ENCODE measurements around the gene SLC16A12.

The SLC16A12 gene

DNA sequence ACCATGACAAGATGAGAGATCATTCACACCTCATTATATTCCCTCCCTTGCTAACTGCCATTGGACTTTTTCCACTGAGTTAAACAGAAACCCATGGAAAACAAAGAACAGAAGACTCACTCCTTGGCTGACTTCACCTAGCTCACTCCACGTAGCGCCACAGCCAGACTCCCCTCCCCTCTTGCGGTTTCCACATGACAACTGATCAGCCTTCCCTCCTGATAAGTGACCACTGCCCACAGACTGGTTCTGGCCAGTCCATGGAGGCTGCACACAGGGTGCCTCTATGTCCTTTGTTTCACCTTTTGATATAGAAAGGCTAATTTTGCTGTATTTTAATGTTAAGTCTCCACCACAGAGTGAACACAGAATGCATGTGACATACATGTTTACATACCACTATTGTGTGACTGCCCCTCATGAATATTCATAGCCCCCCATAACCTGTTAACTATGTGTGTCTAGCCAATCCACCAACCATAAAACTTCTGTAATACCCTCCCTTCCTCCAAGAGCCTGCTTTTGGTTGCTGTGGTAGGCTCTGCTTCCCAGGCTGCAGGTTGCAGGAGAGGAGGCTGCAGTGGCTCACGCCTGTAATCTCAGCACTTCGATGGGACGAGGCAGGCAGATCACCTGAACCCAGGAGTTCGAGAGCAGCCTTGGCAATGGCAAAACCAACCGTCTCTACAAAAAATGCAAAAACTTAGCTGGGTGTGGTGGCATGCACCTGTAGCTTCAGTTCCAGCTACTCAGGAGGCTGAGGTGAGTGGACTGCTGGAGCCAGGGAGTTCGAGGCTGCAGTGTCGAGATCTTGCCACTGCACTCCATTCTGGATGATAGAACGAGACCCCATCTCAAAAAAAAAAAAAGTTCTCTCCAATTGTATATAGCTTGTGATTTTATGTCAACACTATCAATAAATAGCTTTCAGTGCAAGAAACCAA is 131.0 kb downstream of the SLC16A12 start:
- no peak for DNase-seq
- Histone ChIP-seq H3K9me3 (ENCODE audit: severe bottlenecking) (no peaks in the 10 kb centered on the region), H3K27ac (no peak overlapping the region), H3K4me3 (ENCODE audit: low read depth, low read length) (no peak overlapping the region), H3K27me3 (ENCODE audit: insufficient read depth, low read depth, severe bottlenecking) (no peaks in the 10 kb centered on the region), H3K36me3 (no peaks in the 10 kb centered on the region)
- TF ChIP-seq, protein P1, sequence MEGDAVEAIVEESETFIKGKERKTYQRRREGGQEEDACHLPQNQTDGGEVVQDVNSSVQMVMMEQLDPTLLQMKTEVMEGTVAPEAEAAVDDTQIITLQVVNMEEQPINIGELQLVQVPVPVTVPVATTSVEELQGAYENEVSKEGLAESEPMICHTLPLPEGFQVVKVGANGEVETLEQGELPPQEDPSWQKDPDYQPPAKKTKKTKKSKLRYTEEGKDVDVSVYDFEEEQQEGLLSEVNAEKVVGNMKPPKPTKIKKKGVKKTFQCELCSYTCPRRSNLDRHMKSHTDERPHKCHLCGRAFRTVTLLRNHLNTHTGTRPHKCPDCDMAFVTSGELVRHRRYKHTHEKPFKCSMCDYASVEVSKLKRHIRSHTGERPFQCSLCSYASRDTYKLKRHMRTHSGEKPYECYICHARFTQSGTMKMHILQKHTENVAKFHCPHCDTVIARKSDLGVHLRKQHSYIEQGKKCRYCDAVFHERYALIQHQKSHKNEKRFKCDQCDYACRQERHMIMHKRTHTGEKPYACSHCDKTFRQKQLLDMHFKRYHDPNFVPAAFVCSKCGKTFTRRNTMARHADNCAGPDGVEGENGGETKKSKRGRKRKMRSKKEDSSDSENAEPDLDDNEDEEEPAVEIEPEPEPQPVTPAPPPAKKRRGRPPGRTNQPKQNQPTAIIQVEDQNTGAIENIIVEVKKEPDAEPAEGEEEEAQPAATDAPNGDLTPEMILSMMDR (IDR thresholded peaks at IDR 0.05; ENCODE audit: low read depth, low read length), result no peak

DNA sequence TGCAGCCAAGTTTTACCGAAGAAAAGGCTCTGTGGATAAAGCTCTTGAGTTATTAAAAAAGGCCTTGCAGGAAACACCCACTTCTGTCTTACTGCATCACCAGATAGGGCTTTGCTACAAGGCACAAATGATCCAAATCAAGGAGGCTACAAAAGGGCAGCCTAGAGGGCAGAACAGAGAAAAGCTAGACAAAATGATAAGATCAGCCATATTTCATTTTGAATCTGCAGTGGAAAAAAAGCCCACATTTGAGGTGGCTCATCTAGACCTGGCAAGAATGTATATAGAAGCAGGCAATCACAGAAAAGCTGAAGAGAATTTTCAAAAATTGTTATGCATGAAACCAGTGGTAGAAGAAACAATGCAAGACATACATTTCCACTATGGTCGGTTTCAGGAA is 132.4 kb downstream of the SLC16A12 start:
- H3K9me3 ChIP-seq (ENCODE audit: severe bottlenecking), result no peaks in the 10 kb centered on the region
- H3K27ac ChIP-seq, result no peak overlapping the region
- no peak for DNase-seq
- no peaks in the 10 kb centered on the region for H3K27me3 ChIP-seq (ENCODE audit: insufficient read depth, low read depth, severe bottlenecking)
- TF ChIP-seq, protein P1 (IDR thresholded peaks at IDR 0.05; ENCODE audit: low read depth, low read length), result no peak
- no peaks in the 10 kb centered on the region for H3K36me3 ChIP-seq
- no peak overlapping the region for H3K4me3 ChIP-seq (ENCODE audit: low read depth, low read length)

DNA sequence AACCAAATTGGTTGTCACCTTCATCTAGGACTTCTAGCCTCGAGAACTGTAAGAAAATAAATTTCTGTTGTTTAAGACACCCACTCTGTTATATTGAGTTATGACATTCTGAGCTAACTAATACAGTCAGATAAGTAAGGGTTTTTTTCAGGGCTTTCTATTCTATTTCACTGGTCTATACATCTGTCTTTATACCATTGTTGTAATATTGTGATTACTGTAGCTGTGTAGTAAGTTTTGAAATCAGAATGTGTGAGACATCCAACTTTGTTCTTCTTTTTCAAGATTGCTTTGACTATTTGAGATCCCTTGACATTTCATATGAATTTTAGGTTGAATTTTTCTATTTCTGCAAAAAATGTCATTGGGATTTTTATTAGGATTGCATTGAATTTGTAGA is 135.4 kb downstream of the SLC16A12 start:
- DNase-seq, result no peak
- H3K27me3 ChIP-seq (ENCODE audit: insufficient read depth, low read depth, severe bottlenecking), result no peaks in the 10 kb centered on the region
- H3K4me3 ChIP-seq (ENCODE audit: low read depth, low read length), result no peak overlapping the region
- H3K9me3 ChIP-seq (ENCODE audit: severe bottlenecking), result no peaks in the 10 kb centered on the region
- TF ChIP-seq, protein P1 (IDR thresholded peaks at IDR 0.05; ENCODE audit: low read depth, low read length), result no peak
- H3K36me3 ChIP-seq, result no peaks in the 10 kb centered on the region
- H3K27ac ChIP-seq, result no peak overlapping the region

GRCh38 chr10:89398003-89398749 is 137.2 kb downstream of the SLC16A12 start:
- TF ChIP-seq, protein P1 (IDR thresholded peaks at IDR 0.05; ENCODE audit: low read depth, low read length), result no peak
- Histone ChIP-seq H3K4me3 (ENCODE audit: low read depth, low read length) (no peak overlapping the region), H3K27ac (no peak overlapping the region), H3K9me3 (ENCODE audit: severe bottlenecking) (no peaks in the 10 kb centered on the region), H3K27me3 (ENCODE audit: insufficient read depth, low read depth, severe bottlenecking) (no peaks in the 10 kb centered on the region), H3K36me3 (no peaks in the 10 kb centered on the region)
- no peak for DNase-seq

- Histone ChIP-seq H3K27ac (no peak overlapping the region), H3K9me3 (ENCODE audit: severe bottlenecking) (no peaks in the 10 kb centered on the region), H3K4me3 (ENCODE audit: low read depth, low read length) (no peak overlapping the region), H3K27me3 (ENCODE audit: insufficient read depth, low read depth, severe bottlenecking) (no peaks in the 10 kb centered on the region), H3K36me3 (no peaks in the 10 kb centered on the region)
- no peak for DNase-seq
- TF ChIP-seq, protein P1 (IDR thresholded peaks at IDR 0.05; ENCODE audit: low read depth, low read length), result no peak
Observed at GRCh38 chr10:89395141-89395540, 140.3 kb downstream of the SLC16A12 start.

Data from WERI-Rb-1 (cell line).